Bronchial epithelial cell (primary cell): ENCODE results near the gene ZNF599. TPM values are rescaled to one million over a fixed set of nuclear protein-coding genes. Genes with fewer than 3 reads are reported as not detected.
A peak's percentile ranks its signal among the peaks of the same experiment; 100 is the strongest.

Experiments used
- DNase-seq: peaks from one replicate; pipeline ENCODE4 v3.0.0-alpha.2; 2010; ENCODE audit warnings: low read depth
- FAIRE-seq: peaks from 2 replicates; lab custom pipeline; 2011; peaks lifted over from hg19 to GRCh38; lab: Jason Lieb, UNC
- H3K27me3 ChIP-seq: 2 replicates; pipeline ENCODE4 v1.5.1; 2011; ENCODE audit warnings: low read length; ENCODE audit not compliant: control insufficient read depth, insufficient read depth
- H3K36me3 ChIP-seq: 2 replicates; pipeline ENCODE4 v1.5.1; 2011; ENCODE audit warnings: low read length; ENCODE audit not compliant: control insufficient read depth, insufficient read depth
- H3K4me3 ChIP-seq: 2 replicates; pipeline ENCODE4 v1.5.1; 2011; ENCODE audit warnings: mild to moderate bottlenecking, low read depth, low read length, control low read depth
- CTCF ChIP-seq: IDR thresholded peaks from 2 replicates; pipeline ENCODE4 v1.5.1; 2011; ENCODE audit warnings: mild to moderate bottlenecking, moderate library complexity, low read length, control low read depth, inconsistent platforms; ENCODE audit not compliant: insufficient read depth, severe bottlenecking
- total RNA-seq: library from RNA; depleted of rRNA; stranded (reverse); fragments of >200 nt; gene quantifications from 2 replicates; pipeline ENCODE4 v1.2.1, GENCODE V29; 2014

The ZNF599 gene
- 1.9 and 2.4 TPM in 2 replicates for total RNA-seq

DNA sequence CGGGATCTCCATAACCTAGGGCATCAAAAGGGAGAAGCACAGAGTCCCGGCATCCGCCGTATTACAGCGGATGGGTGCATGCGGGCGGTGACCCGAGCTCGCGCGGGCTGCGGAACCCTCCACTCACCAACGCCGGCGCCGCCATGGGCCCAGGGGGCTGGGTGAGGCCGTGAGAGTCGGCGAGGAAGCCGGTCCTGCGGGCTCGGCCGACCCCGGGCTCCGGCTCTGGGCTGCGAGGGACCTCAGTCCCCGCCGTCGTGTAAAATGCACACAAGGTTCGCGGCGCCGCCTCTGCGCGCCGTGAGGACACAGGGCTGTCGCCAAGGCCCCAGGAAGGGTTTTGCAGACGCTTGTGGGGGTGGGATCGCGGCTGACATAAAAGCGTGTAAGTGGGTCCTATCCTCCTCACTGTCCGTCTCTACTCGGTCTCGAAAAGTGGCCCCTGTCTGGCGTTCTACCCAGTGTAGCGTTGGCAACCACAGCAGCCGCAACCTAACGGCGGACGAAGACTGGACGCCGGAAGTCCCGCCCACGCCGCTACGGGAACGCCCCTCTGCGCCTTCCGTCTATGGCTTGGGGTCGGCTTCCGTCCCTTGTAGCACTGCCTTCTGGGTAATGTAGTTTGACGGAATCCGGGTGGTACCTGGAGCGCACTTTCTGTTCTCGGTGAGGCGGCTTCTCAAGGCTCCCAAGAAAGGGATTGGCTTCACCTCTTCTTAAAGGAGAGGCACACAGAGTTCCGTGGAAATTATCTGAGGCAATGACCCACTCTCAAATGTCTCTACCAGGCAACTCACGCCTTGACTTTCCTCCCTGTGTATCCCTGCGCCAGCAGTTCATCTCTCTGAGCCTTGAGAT, at the start of gene ZNF599:
Gene ZNF599 (minus strand): TSS at position 519 of the 858 bp plus-strand sequence. CDS start 374 bp downstream, at position 145.
- no peaks in the 10 kb centered on the region for H3K27me3 ChIP-seq
- TF ChIP-seq CTCF, result no peak
- H3K4me3 ChIP-seq, result peak within 1 kb of the TSS; percentile 65
- peaks cover 1% of the 10 kb centered on the region for H3K36me3 ChIP-seq
- FAIRE-seq, result no peak
- peak; percentile 81 for DNase-seq

GRCh38 chr19:34818270-34818669, 45.3 kb upstream of the ZNF599 start:
- H3K36me3 ChIP-seq, result no peaks in the 10 kb centered on the region
- DNase-seq, result no peak
- FAIRE-seq, result no peak
- TF ChIP-seq CTCF, result no peak
- H3K4me3 ChIP-seq, result no peak overlapping the region
- no peaks in the 10 kb centered on the region for H3K27me3 ChIP-seq

- DNase-seq, result no peak
- no peak overlapping the region for H3K4me3 ChIP-seq
- no peak for TF ChIP-seq CTCF
- FAIRE-seq, result no peak
- H3K36me3 ChIP-seq, result no peaks in the 10 kb centered on the region
- H3K27me3 ChIP-seq, result no peaks in the 10 kb centered on the region
Observed at GRCh38 chr19:34816708-34817107, 43.7 kb upstream of the ZNF599 start.

DNA sequence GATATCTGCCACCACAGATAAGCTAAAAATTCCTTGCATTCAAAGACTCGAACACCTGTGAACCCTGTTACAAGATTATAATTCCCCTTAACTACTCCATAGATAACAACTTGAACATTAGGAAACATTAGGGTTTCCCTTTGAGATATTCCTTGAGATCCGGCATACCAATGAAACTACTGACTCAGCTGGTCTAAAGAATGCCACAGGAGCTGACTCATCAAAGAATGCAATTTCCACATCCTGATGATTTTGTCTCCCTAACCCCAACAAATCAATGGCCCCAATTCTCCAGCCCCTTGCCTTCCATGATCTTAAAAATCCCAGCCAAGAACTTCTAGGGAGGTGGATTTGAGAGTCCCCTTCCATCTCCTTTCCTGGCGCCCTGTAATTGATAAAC, 35.6 kb upstream of the ZNF599 start:
- FAIRE-seq, result no peak
- no peak for TF ChIP-seq CTCF
- no peaks in the 10 kb centered on the region for H3K36me3 ChIP-seq
- DNase-seq, result peak; percentile 88
- H3K27me3 ChIP-seq, result no peaks in the 10 kb centered on the region
- no peak overlapping the region for H3K4me3 ChIP-seq

DNA sequence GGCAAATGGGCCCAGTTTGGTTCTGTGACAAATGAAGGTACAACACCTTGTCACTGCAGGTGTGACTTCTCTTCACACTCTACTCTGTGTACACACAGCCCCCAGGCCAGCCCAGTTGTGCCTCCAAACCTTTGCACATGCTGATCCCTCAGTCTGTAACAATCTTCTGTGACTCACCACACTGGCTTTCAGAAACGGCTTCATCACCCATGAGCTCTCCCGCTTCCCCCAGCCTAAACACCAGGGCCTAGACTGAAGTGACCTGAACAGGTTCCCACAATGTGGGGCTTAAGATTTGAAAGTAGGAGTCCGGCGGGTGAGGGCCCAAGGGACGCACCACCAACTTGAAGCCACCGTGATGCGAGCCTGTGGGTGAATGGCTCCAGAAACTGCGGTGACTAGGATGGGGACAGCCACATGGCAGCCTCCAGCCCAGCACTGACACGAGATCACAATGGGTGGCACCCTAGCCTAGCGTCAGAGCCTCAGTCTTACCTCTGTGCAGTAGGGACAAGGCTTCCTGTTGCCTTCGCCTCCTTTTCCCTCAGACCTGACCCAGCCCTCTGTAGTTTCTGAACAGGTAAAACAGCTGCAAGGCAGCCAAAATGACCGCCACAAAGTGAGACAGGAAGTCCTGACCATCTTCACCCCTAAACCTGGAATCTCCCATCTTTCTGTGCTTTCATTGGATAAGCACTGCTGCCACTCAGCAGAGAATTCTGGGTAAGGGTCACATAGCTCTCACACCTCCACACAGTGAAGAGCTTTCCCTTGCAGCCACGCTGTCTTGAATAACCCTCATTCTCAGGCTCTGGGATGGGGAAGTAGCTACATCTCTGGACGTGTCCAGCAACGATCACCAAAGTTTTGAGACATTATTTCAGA, 34.2 kb upstream of the ZNF599 start:
- peak; percentile 18 for FAIRE-seq
- no peaks in the 10 kb centered on the region for H3K27me3 ChIP-seq
- no peak for TF ChIP-seq CTCF
- no peak overlapping the region for H3K4me3 ChIP-seq
- no peaks in the 10 kb centered on the region for H3K36me3 ChIP-seq
- peak; percentile 10 for DNase-seq
